IMR-90 (cell line): ENCODE measurements around the gene SMPDL3A. TPM values are rescaled to one million over a fixed set of nuclear protein-coding genes. Genes with fewer than 3 reads are reported as not detected.

Source experiments
- ATAC-seq: fragments of 200-7000 bp; cut with Tn5 transposase; 2 replicates; pipeline ENCODE4 v1.9.1; 2020; ENCODE audit warnings: low read depth, mild to moderate bottlenecking, moderate library complexity
- BruUV-seq: library from RNA; stranded (reverse); fragments of 400-500 nt; replicated peaks from 2 replicates; lab custom pipeline; 2021; lab: Mats Ljungman, UMichigan
- CTCF ChIA-PET: fragments of 300-600 bp; formaldehyde crosslinking; extraction: SDS; loops from one replicate; lab custom pipeline; 2021; ENCODE audit warnings: antibody characterized with exemption; lab: Yijun Ruan, JAX
- POLR2A ChIA-PET: fragments of 300-600 bp; sonication (Branson Sonifier 250); formaldehyde crosslinking; loops from one replicate; lab custom pipeline; 2022; ENCODE audit warnings: antibody characterized with exemption; ENCODE audit not compliant: unreplicated experiment; lab: Charles Lee
- DNase-seq: peaks from one replicate; pipeline ENCODE4 v3.0.0; 2013
- H2AFZ ChIP-seq: replicated peaks from 2 replicates; pipeline ENCODE3; 2013; ENCODE audit warnings: low read length, mild to moderate bottlenecking; ENCODE audit not compliant: poor library complexity
- H2AK5ac ChIP-seq: 2 replicates; pipeline ENCODE4 v1.6.1; 2013; ENCODE audit warnings: low read depth, low read length, inconsistent platforms
- H2AK9ac ChIP-seq: replicated peaks from 2 replicates; pipeline ENCODE3; 2013; ENCODE audit warnings: mild to moderate bottlenecking, low read depth, low read length, moderate library complexity; ENCODE audit not compliant: poor library complexity
- H2BK120ac ChIP-seq: 2 replicates; pipeline ENCODE4 v1.6.1; 2013; ENCODE audit warnings: low read depth, low read length, inconsistent platforms
- H2BK15ac ChIP-seq: 3 replicates; pipeline ENCODE4 v1.6.1; 2013; ENCODE audit warnings: low read depth, low read length, inconsistent platforms
- H2BK20ac ChIP-seq: 2 replicates; pipeline ENCODE4 v1.6.1; 2013; ENCODE audit warnings: low read depth, mild to moderate bottlenecking, inconsistent platforms, low read length, moderate library complexity
- H2BK5ac ChIP-seq: 2 replicates; pipeline ENCODE4 v1.6.1; 2013; ENCODE audit warnings: mild to moderate bottlenecking, low read depth, low read length, inconsistent platforms; ENCODE audit not compliant: poor library complexity, severe bottlenecking
- H3K14ac ChIP-seq: replicated peaks from 2 replicates; pipeline ENCODE4 v1.6.1; 2013; ENCODE audit warnings: low read depth, low read length, inconsistent platforms
- H3K18ac ChIP-seq: 2 replicates; pipeline ENCODE4 v1.6.1; 2013; ENCODE audit warnings: low read depth, low read length, control low read depth
- H3K23ac ChIP-seq: 2 replicates; pipeline ENCODE4 v1.6.1; 2013; ENCODE audit warnings: low read depth, low read length, inconsistent platforms
- H3K27ac ChIP-seq: 2 replicates; pipeline ENCODE4 v1.5.1; 2013; ENCODE audit warnings: mild to moderate bottlenecking, control low read depth, low read length; ENCODE audit not compliant: insufficient read depth
- H3K27me3 ChIP-seq: 2 replicates; pipeline ENCODE4 v1.6.1; 2013; ENCODE audit warnings: low read length; ENCODE audit not compliant: control insufficient read depth, insufficient read depth
- H3K36me3 ChIP-seq: 2 replicates; pipeline ENCODE4 v1.6.1; 2013; ENCODE audit warnings: low read length, mixed read lengths; ENCODE audit not compliant: control insufficient read depth, insufficient read depth
- H3K4ac ChIP-seq: 2 replicates; pipeline ENCODE4 v1.6.1; 2013; ENCODE audit warnings: low read depth, low read length, inconsistent platforms
- H3K4me1 ChIP-seq: 2 replicates; pipeline ENCODE4 v1.6.1; 2013; ENCODE audit warnings: low read length, mixed read lengths; ENCODE audit not compliant: control insufficient read depth, insufficient read depth
- H3K4me2 ChIP-seq: 2 replicates; pipeline ENCODE4 v1.6.1; 2013; ENCODE audit warnings: low read depth, mild to moderate bottlenecking, control low read depth, low read length, moderate library complexity
- H3K4me3 ChIP-seq: 2 replicates; pipeline ENCODE4 v1.5.1; 2013; ENCODE audit warnings: low read depth, mild to moderate bottlenecking, control low read depth, low read length, moderate library complexity; ENCODE audit not compliant: insufficient read depth
- H3K56ac ChIP-seq: 2 replicates; pipeline ENCODE4 v1.6.1; 2013; ENCODE audit warnings: low read length, inconsistent platforms; ENCODE audit not compliant: insufficient read depth; ENCODE audit errors: extremely low read depth
- H3K79me1 ChIP-seq, 2 experiments: 2 replicates each; pipeline ENCODE4 v1.6.1; 2013; ENCODE audit warnings: low read length in 2 of 2, inconsistent platforms in 1 of 2, low read depth in 1 of 2
- H3K9ac ChIP-seq: 2 replicates; pipeline ENCODE4 v1.6.1; 2013; ENCODE audit warnings: low read depth, low read length, control low read depth
- H3K9me1 ChIP-seq: 2 replicates; pipeline ENCODE4 v1.6.1; 2013; ENCODE audit warnings: low read length, inconsistent platforms; ENCODE audit not compliant: insufficient read depth
- H3K9me3 ChIP-seq: 2 replicates; pipeline ENCODE4 v1.6.1; 2013; ENCODE audit warnings: low read length; ENCODE audit not compliant: control insufficient read depth, insufficient read depth
- H4K20me1 ChIP-seq: 2 replicates; pipeline ENCODE4 v1.6.1; 2013; ENCODE audit warnings: low read length, inconsistent platforms; ENCODE audit not compliant: insufficient read depth
- H4K5ac ChIP-seq: 2 replicates; pipeline ENCODE4 v1.6.1; 2013; ENCODE audit warnings: mild to moderate bottlenecking, low read depth, low read length, control low read depth
- H4K8ac ChIP-seq, 2 experiments: 2 replicates each; pipeline ENCODE4 v1.6.1; 2013; ENCODE audit warnings: low read depth in 2 of 2, low read length in 2 of 2, control low read depth in 1 of 2, inconsistent platforms in 1 of 2
- H4K91ac ChIP-seq: 2 replicates; pipeline ENCODE4 v1.6.1; 2013; ENCODE audit warnings: low read depth, low read length, inconsistent platforms; ENCODE audit not compliant: insufficient read depth
- CTCF ChIP-seq: conservative IDR thresholded peaks from 2 replicates; pipeline ENCODE4 v1.5.1; 2012; ENCODE audit warnings: mild to moderate bottlenecking, low read depth, low read length, improper control_type of control experiment
- ELK1 ChIP-seq: fragments of 150-350 bp; IDR thresholded peaks from 2 replicates; pipeline ENCODE4 v1.6.1; 2016; ENCODE audit warnings: low read depth, mild to moderate bottlenecking, low read length, moderate library complexity, borderline replicate concordance
- NFE2L2 ChIP-seq: fragments of 150-350 bp; IDR thresholded peaks from 2 replicates; pipeline ENCODE4 v1.6.1; 2016; ENCODE audit warnings: low read depth, mild to moderate bottlenecking, low read length
- POLR2A ChIP-seq: IDR thresholded peaks from 2 replicates; pipeline ENCODE4 v1.6.1; 2012; ENCODE audit warnings: mild to moderate bottlenecking, low read depth, low read length
- SMC3 ChIP-seq: fragments of 150-350 bp; IDR thresholded peaks from 2 replicates; pipeline ENCODE4 v1.6.1; 2016; ENCODE audit warnings: low read depth, mild to moderate bottlenecking, antibody characterized with exemption, low read length, moderate library complexity
- USF2 ChIP-seq: fragments of 150-350 bp; IDR thresholded peaks from 2 replicates; pipeline ENCODE4 v1.6.1; 2017; ENCODE audit warnings: mild to moderate bottlenecking, antibody characterized with exemption, low read length, low read depth
- WGBS, 2 experiments: methylation state at CpG; one replicate each; pipeline versions ENCODE4 v1.1.5 to v1.1.7; 2013; ENCODE audit warnings: missing lambda C conversion rate in 2 of 2; ENCODE audit not compliant: insufficient read length in 1 of 2; ENCODE audit errors: extremely low coverage in 2 of 2; 5-methylcytosine and 5-hydroxymethylcytosine counted together
- dilution Hi-C: fragments of 300-500 bp; cut with HindIII; formaldehyde crosslinking; loops from one replicate; pipeline ENCODE4 v1.14.3; 2018; ENCODE audit warnings: low sequenced_read_pairs; ENCODE audit not compliant: unreplicated experiment
- in situ Hi-C: fragments of 300-500 bp; cut with MboI; formaldehyde crosslinking; loops from 3 replicates; pipeline ENCODE4 v1.14.3; 2019; ENCODE audit warnings: low sequenced_read_pairs, inconsistent platforms, mixed read lengths
- intact Hi-C: fragments of 100-400 bp; cut with micrococcal nuclease; formaldehyde crosslinking; loops from 2 replicates; pipeline ENCODE4 v1.10.0; 2022
- polyA plus RNA-seq, 3 experiments: library from polyadenylated mRNA; depleted of rRNA; stranded (reverse); fragments of >200 nt; gene quantifications; 2 replicates each; pipeline ENCODE4 v1.2.3, GENCODE V29; 2012; ENCODE audit warnings: low replicate concordance in 1 of 3
- total RNA-seq: library from RNA; depleted of rRNA; stranded (reverse); fragments of >200 nt; gene quantifications from 2 replicates; pipeline ENCODE4 v1.2.3, GENCODE V29; 2012

SMPDL3A gene
- total and polyA plus RNA-seq, 2 of the 4 experiments (the other 2 are of a cell fraction), result 9.9 to 14.2 TPM

- Histone ChIP-seq H2BK20ac (peak overlapping the region; percentile 71; the same call in 1 of the 2 replicates), H3K14ac (0 out of 2 replicates have a peak overlapping the region, but pooled peaks have one; percentile 27), H2BK5ac (no peak overlapping the region), H4K91ac (peak overlapping the region; percentile 37), H3K79me1 (peaks cover 0 to 7% of the 10 kb centered on the region in 2 experiments; a peak in 3 of 4 replicates), H3K9ac (no peak overlapping the region), H3K27ac (peak overlapping the region; percentile 67; the same call in 1 of the 2 replicates), H4K20me1 (no peaks in the 10 kb centered on the region), H2AK9ac (no peak overlapping the region), H4K8ac (no peak overlapping the region), H3K23ac (peak overlapping the region; percentile 37; the same call in 1 of the 2 replicates), H3K27me3 (no peaks in the 10 kb centered on the region), H3K36me3 (peaks cover 31% of the 10 kb centered on the region), H2AK5ac (peak overlapping the region; percentile 34; the same call in 1 of the 2 replicates), H2BK120ac (peak overlapping the region; percentile 18), H2AFZ (no peak overlapping the region), H3K18ac (peak overlapping the region; percentile 61), H3K9me1 (peaks cover 13% of the 10 kb centered on the region), H4K5ac (peak overlapping the region; percentile 61), H3K4me1 (peaks cover 27% of the 10 kb centered on the region), H3K4ac (peak overlapping the region; percentile 53), H3K4me2 (no peak overlapping the region), H3K9me3 (no peaks in the 10 kb centered on the region), H2BK15ac (0 out of 3 replicates have a peak overlapping the region, but pooled peaks have one; percentile 37), H3K4me3 (no peak overlapping the region), H3K56ac (no peak overlapping the region)
- in situ Hi-C loops (no loop called here), dilution Hi-C loops (no loop called here), intact Hi-C loops (no loop called here)
- WGBS, 2 experiments, result no CpG with 5 or more reads among the region's 4 CpGs
- ChIA-PET CTCF (interaction anchor here (0.7 to 1.9 kb wide), 3 partner anchors 10 to 14 kb away, joined by 3 to 6 read pairs (median 4); partner anchors contain the start of gene SMPDL3A), POLR2A (no interaction called here)
- BruUV-seq, result no TSS peak
- TF ChIP-seq USF2 (no peak), SMC3 (no peak), POLR2A (no peak), CTCF (no peak), NFE2L2 (no peak), ELK1 (no peak)
- DNase-seq (no peak), ATAC-seq (no peak)
Measured at GRCh38 chr6:122799140-122799745, 10.2 kb downstream of the SMPDL3A start.
